ENCODE data around the gene HOOK2.

- TF ChIP-seq CHD1 (IDR thresholded peaks at IDR 0.05; ENCODE audit: low read depth, low read length) (no peak), SUZ12 (IDR thresholded peaks at IDR 0.05; ENCODE audit: low read length) (no peak), GABPA (IDR thresholded peaks at IDR 0.05; ENCODE audit: borderline replicate concordance, insufficient read depth, low read length) (no peak), CTCF (IDR thresholded peaks at IDR 0.05; ENCODE audit: control extremely low read depth in 1 of 3, insufficient read depth in 1 of 3, low read depth in 1 of 3, low read length in 3 of 3) (no peak), EZH2 (IDR thresholded peaks at IDR 0.05; ENCODE audit: low read depth, low read length, severe bottlenecking) (no peak), TAF1 (IDR thresholded peaks at IDR 0.05; ENCODE audit: low read depth, low read length) (no peak), KDM1A (IDR thresholded peaks at IDR 0.05; ENCODE audit: borderline replicate concordance, low read length) (no peak), RAD21 (IDR thresholded peaks at IDR 0.05 in 1 of 2, conservative IDR thresholded peaks at IDR 0.05 in 1 of 2; ENCODE audit: low read depth in 2 of 2, low read length in 2 of 2) (no peak), RBBP5 (IDR thresholded peaks at IDR 0.05; ENCODE audit: borderline replicate concordance, low read depth, low read length) (no peak), RNF2 (IDR thresholded peaks at IDR 0.05; ENCODE audit: borderline replicate concordance, low read depth, low read length, missing control alignments, poor library complexity, severe bottlenecking) (no peak), USF2 (IDR thresholded peaks at IDR 0.05; ENCODE audit: low read length) (no peak), EP300 (IDR thresholded peaks at IDR 0.05; ENCODE audit: borderline replicate concordance in 1 of 2, low read depth in 2 of 2, low read length in 2 of 2) (no peak), POLR2A (IDR thresholded peaks at IDR 0.05; ENCODE audit: control extremely low read depth in 1 of 2, low read depth in 2 of 2, low read length in 2 of 2) (no peak)
Measured at GRCh38 chr19:12802267-12803106, 27.1 kb upstream of the HOOK2 start.
